IMR-90 (cell line): Measurements from ENCODE around the gene TCHP. TPM values are rescaled to one million over a fixed set of nuclear protein-coding genes. Genes with fewer than 3 reads are reported as not detected.

ENCODE experiments used
- ATAC-seq: fragments of 200-7000 bp; cut with Tn5 transposase; 2 replicates; pipeline ENCODE4 v1.9.1; 2020; ENCODE audit warnings: low read depth, mild to moderate bottlenecking, moderate library complexity
- BruUV-seq: library from RNA; stranded (reverse); fragments of 400-500 nt; replicated peaks from 2 replicates; lab custom pipeline; 2021; lab: Mats Ljungman, UMichigan
- CTCF ChIA-PET: fragments of 300-600 bp; formaldehyde crosslinking; extraction: SDS; loops from one replicate; lab custom pipeline; 2021; ENCODE audit warnings: antibody characterized with exemption; lab: Yijun Ruan, JAX
- POLR2A ChIA-PET: fragments of 300-600 bp; sonication (Branson Sonifier 250); formaldehyde crosslinking; loops from one replicate; lab custom pipeline; 2022; ENCODE audit warnings: antibody characterized with exemption; ENCODE audit not compliant: unreplicated experiment; lab: Charles Lee
- DNase-seq: peaks from one replicate; pipeline ENCODE4 v3.0.0; 2013
- H2AFZ ChIP-seq: replicated peaks from 2 replicates; pipeline ENCODE3; 2013; ENCODE audit warnings: low read length, mild to moderate bottlenecking; ENCODE audit not compliant: poor library complexity
- H2AK5ac ChIP-seq: 2 replicates; pipeline ENCODE4 v1.6.1; 2013; ENCODE audit warnings: low read depth, low read length, inconsistent platforms
- H2AK9ac ChIP-seq: replicated peaks from 2 replicates; pipeline ENCODE3; 2013; ENCODE audit warnings: mild to moderate bottlenecking, low read depth, low read length, moderate library complexity; ENCODE audit not compliant: poor library complexity
- H2BK120ac ChIP-seq: 2 replicates; pipeline ENCODE4 v1.6.1; 2013; ENCODE audit warnings: low read depth, low read length, inconsistent platforms
- H2BK15ac ChIP-seq: 3 replicates; pipeline ENCODE4 v1.6.1; 2013; ENCODE audit warnings: low read depth, low read length, inconsistent platforms
- H2BK20ac ChIP-seq: 2 replicates; pipeline ENCODE4 v1.6.1; 2013; ENCODE audit warnings: low read depth, mild to moderate bottlenecking, inconsistent platforms, low read length, moderate library complexity
- H2BK5ac ChIP-seq: 2 replicates; pipeline ENCODE4 v1.6.1; 2013; ENCODE audit warnings: mild to moderate bottlenecking, low read depth, low read length, inconsistent platforms; ENCODE audit not compliant: poor library complexity, severe bottlenecking
- H3K14ac ChIP-seq: replicated peaks from 2 replicates; pipeline ENCODE4 v1.6.1; 2013; ENCODE audit warnings: low read depth, low read length, inconsistent platforms
- H3K18ac ChIP-seq: 2 replicates; pipeline ENCODE4 v1.6.1; 2013; ENCODE audit warnings: low read depth, low read length, control low read depth
- H3K23ac ChIP-seq: 2 replicates; pipeline ENCODE4 v1.6.1; 2013; ENCODE audit warnings: low read depth, low read length, inconsistent platforms
- H3K27ac ChIP-seq: 2 replicates; pipeline ENCODE4 v1.5.1; 2013; ENCODE audit warnings: mild to moderate bottlenecking, control low read depth, low read length; ENCODE audit not compliant: insufficient read depth
- H3K27me3 ChIP-seq: 2 replicates; pipeline ENCODE4 v1.6.1; 2013; ENCODE audit warnings: low read length; ENCODE audit not compliant: control insufficient read depth, insufficient read depth
- H3K36me3 ChIP-seq: 2 replicates; pipeline ENCODE4 v1.6.1; 2013; ENCODE audit warnings: low read length, mixed read lengths; ENCODE audit not compliant: control insufficient read depth, insufficient read depth
- H3K4ac ChIP-seq: 2 replicates; pipeline ENCODE4 v1.6.1; 2013; ENCODE audit warnings: low read depth, low read length, inconsistent platforms
- H3K4me1 ChIP-seq: 2 replicates; pipeline ENCODE4 v1.6.1; 2013; ENCODE audit warnings: low read length, mixed read lengths; ENCODE audit not compliant: control insufficient read depth, insufficient read depth
- H3K4me2 ChIP-seq: 2 replicates; pipeline ENCODE4 v1.6.1; 2013; ENCODE audit warnings: low read depth, mild to moderate bottlenecking, control low read depth, low read length, moderate library complexity
- H3K4me3 ChIP-seq: 2 replicates; pipeline ENCODE4 v1.5.1; 2013; ENCODE audit warnings: low read depth, mild to moderate bottlenecking, control low read depth, low read length, moderate library complexity; ENCODE audit not compliant: insufficient read depth
- H3K56ac ChIP-seq: 2 replicates; pipeline ENCODE4 v1.6.1; 2013; ENCODE audit warnings: low read length, inconsistent platforms; ENCODE audit not compliant: insufficient read depth; ENCODE audit errors: extremely low read depth
- H3K79me1 ChIP-seq, 2 experiments: 2 replicates each; pipeline ENCODE4 v1.6.1; 2013; ENCODE audit warnings: low read length in 2 of 2, inconsistent platforms in 1 of 2, low read depth in 1 of 2
- H3K9ac ChIP-seq: 2 replicates; pipeline ENCODE4 v1.6.1; 2013; ENCODE audit warnings: low read depth, low read length, control low read depth
- H3K9me1 ChIP-seq: 2 replicates; pipeline ENCODE4 v1.6.1; 2013; ENCODE audit warnings: low read length, inconsistent platforms; ENCODE audit not compliant: insufficient read depth
- H3K9me3 ChIP-seq: 2 replicates; pipeline ENCODE4 v1.6.1; 2013; ENCODE audit warnings: low read length; ENCODE audit not compliant: control insufficient read depth, insufficient read depth
- H4K20me1 ChIP-seq: 2 replicates; pipeline ENCODE4 v1.6.1; 2013; ENCODE audit warnings: low read length, inconsistent platforms; ENCODE audit not compliant: insufficient read depth
- H4K5ac ChIP-seq: 2 replicates; pipeline ENCODE4 v1.6.1; 2013; ENCODE audit warnings: mild to moderate bottlenecking, low read depth, low read length, control low read depth
- H4K8ac ChIP-seq, 2 experiments: 2 replicates each; pipeline ENCODE4 v1.6.1; 2013; ENCODE audit warnings: low read depth in 2 of 2, low read length in 2 of 2, control low read depth in 1 of 2, inconsistent platforms in 1 of 2
- H4K91ac ChIP-seq: 2 replicates; pipeline ENCODE4 v1.6.1; 2013; ENCODE audit warnings: low read depth, low read length, inconsistent platforms; ENCODE audit not compliant: insufficient read depth
- BHLHE40 ChIP-seq: fragments of 150-350 bp; IDR thresholded peaks from 2 replicates; pipeline ENCODE4 v1.6.1; 2016; ENCODE audit warnings: mild to moderate bottlenecking, low read depth, low read length
- CEBPB ChIP-seq: IDR thresholded peaks from 2 replicates; pipeline ENCODE4 v1.6.1; 2012; ENCODE audit warnings: low read depth, low read length, improper control_type of control experiment
- CHD1 ChIP-seq: IDR thresholded peaks from 2 replicates; pipeline ENCODE4 v1.6.1; 2012; ENCODE audit warnings: low read depth, low read length, improper control_type of control experiment
- FOS ChIP-seq: fragments of 150-350 bp; IDR thresholded peaks from 2 replicates; pipeline ENCODE4 v1.6.1; 2016; ENCODE audit warnings: low read depth, low read length
- MAFK ChIP-seq: IDR thresholded peaks from 2 replicates; pipeline ENCODE4 v1.6.1; 2012; ENCODE audit warnings: low read depth, low read length, improper control_type of control experiment
- MAZ ChIP-seq: IDR thresholded peaks from 2 replicates; pipeline ENCODE4 v1.6.1; 2012; ENCODE audit warnings: low read depth, mild to moderate bottlenecking, low read length, improper control_type of control experiment, moderate library complexity, borderline replicate concordance
- POLR2A ChIP-seq: IDR thresholded peaks from 2 replicates; pipeline ENCODE4 v1.6.1; 2012; ENCODE audit warnings: mild to moderate bottlenecking, low read depth, low read length
- RAD21 ChIP-seq: IDR thresholded peaks from 2 replicates; pipeline ENCODE4 v1.6.1; 2012; ENCODE audit warnings: low read length, improper control_type of control experiment
- SMC3 ChIP-seq: fragments of 150-350 bp; IDR thresholded peaks from 2 replicates; pipeline ENCODE4 v1.6.1; 2016; ENCODE audit warnings: low read depth, mild to moderate bottlenecking, antibody characterized with exemption, low read length, moderate library complexity
- WGBS, 2 experiments: methylation state at CpG; one replicate each; pipeline versions ENCODE4 v1.1.5 to v1.1.7; 2013; ENCODE audit warnings: missing lambda C conversion rate in 2 of 2; ENCODE audit not compliant: insufficient read length in 1 of 2; ENCODE audit errors: extremely low coverage in 2 of 2; 5-methylcytosine and 5-hydroxymethylcytosine counted together
- dilution Hi-C: fragments of 300-500 bp; cut with HindIII; formaldehyde crosslinking; loops from one replicate; pipeline ENCODE4 v1.14.3; 2018; ENCODE audit warnings: low sequenced_read_pairs; ENCODE audit not compliant: unreplicated experiment
- in situ Hi-C: fragments of 300-500 bp; cut with MboI; formaldehyde crosslinking; loops from 3 replicates; pipeline ENCODE4 v1.14.3; 2019; ENCODE audit warnings: low sequenced_read_pairs, inconsistent platforms, mixed read lengths
- intact Hi-C: fragments of 100-400 bp; cut with micrococcal nuclease; formaldehyde crosslinking; loops from 2 replicates; pipeline ENCODE4 v1.10.0; 2022
- polyA plus RNA-seq, 3 experiments: library from polyadenylated mRNA; depleted of rRNA; stranded (reverse); fragments of >200 nt; gene quantifications; 2 replicates each; pipeline ENCODE4 v1.2.3, GENCODE V29; 2012; ENCODE audit warnings: low replicate concordance in 1 of 3
- total RNA-seq: library from RNA; depleted of rRNA; stranded (reverse); fragments of >200 nt; gene quantifications from 2 replicates; pipeline ENCODE4 v1.2.3, GENCODE V29; 2012
- TF ChIP-seq, protein P1 (sequence below): fragments of 150-350 bp; IDR thresholded peaks from 2 replicates; pipeline ENCODE4 v1.6.1; 2016; ENCODE audit warnings: low read depth, mild to moderate bottlenecking, low read length, moderate library complexity, borderline replicate concordance
- TF ChIP-seq, protein P2 (sequence below): fragments of 150-350 bp; IDR thresholded peaks from 2 replicates; pipeline ENCODE4 v1.6.1; 2017; ENCODE audit warnings: mild to moderate bottlenecking, antibody characterized with exemption, low read length, low read depth
- TF ChIP-seq, protein P3 (sequence below): conservative IDR thresholded peaks from 2 replicates; pipeline ENCODE4 v1.5.1; 2012; ENCODE audit warnings: mild to moderate bottlenecking, low read depth, low read length, improper control_type of control experiment

The TCHP gene
- total and polyA plus RNA-seq, 2 of the 4 experiments (the other 2 are of a cell fraction): 6.1 to 13.4 TPM

DNA sequence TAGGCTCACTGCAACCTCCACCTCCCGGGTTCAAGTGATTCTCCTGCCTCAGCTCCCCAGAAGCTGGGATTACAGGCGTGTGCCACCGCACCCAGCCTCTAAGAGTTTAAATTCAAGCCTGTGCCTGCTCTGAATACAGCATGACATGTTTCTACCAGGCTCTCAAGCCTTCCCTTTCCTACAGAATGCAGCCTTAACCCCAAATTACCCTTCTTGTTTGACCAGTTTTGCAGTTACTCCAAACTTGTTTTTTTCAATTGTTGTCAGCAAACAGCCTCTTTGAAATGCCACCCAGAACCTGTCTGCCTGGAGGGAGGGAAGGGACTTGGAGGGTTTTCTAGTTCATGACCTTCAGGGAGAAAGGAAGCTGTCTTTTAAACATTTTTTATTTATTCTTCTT, 35.2 kb upstream of the TCHP start:
- Histone ChIP-seq H3K18ac (no peak overlapping the region), H4K91ac (no peak overlapping the region), H3K56ac (no peak overlapping the region), H3K27ac (peak overlapping the region; percentile 19; the same call in 1 of the 2 replicates), H3K4me2 (no peak overlapping the region), H2AK9ac (no peak overlapping the region), H3K27me3 (no peaks in the 10 kb centered on the region), H3K4me1 (peaks cover 7% of the 10 kb centered on the region; the same call in 1 of the 2 replicates), H3K4ac (no peak overlapping the region), H2BK120ac (no peak overlapping the region), H3K79me1 (peaks cover 20 to 59% of the 10 kb centered on the region in 2 experiments), H3K9ac (no peak overlapping the region), H3K36me3 (peaks cover 4% of the 10 kb centered on the region), H4K20me1 (peaks cover 16% of the 10 kb centered on the region), H3K9me3 (no peaks in the 10 kb centered on the region), H2BK5ac (no peak overlapping the region), H3K14ac (no peak overlapping the region), H3K23ac (no peak overlapping the region), H4K5ac (no peak overlapping the region), H3K4me3 (no peak overlapping the region), H2AK5ac (no peak overlapping the region), H2BK15ac (no peak overlapping the region), H2BK20ac (no peak overlapping the region), H3K9me1 (peaks cover 18% of the 10 kb centered on the region), H2AFZ (no peak overlapping the region), H4K8ac (no peak overlapping the region)
- WGBS, 2 experiments: no CpG with 5 or more reads among the region's 3 CpGs
- DNase-seq (no peak), ATAC-seq (no peak)
- POLR2A ChIA-PET: interaction anchor here (0.6 kb wide), 1 partner anchor 36 kb away, joined by 3 read pairs; no protein-coding TSS in a partner anchor
- in situ Hi-C loops: no loop called here
- CTCF ChIA-PET: no interaction called here
- intact Hi-C loops: no loop called here
- TF ChIP-seq BHLHE40: no peak
- TF ChIP-seq, protein P1, sequence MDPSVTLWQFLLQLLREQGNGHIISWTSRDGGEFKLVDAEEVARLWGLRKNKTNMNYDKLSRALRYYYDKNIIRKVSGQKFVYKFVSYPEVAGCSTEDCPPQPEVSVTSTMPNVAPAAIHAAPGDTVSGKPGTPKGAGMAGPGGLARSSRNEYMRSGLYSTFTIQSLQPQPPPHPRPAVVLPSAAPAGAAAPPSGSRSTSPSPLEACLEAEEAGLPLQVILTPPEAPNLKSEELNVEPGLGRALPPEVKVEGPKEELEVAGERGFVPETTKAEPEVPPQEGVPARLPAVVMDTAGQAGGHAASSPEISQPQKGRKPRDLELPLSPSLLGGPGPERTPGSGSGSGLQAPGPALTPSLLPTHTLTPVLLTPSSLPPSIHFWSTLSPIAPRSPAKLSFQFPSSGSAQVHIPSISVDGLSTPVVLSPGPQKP: no peak
- TF ChIP-seq FOS: no peak
- no peak for TF ChIP-seq RAD21
- TF ChIP-seq CEBPB: no peak
- TF ChIP-seq, protein P2, sequence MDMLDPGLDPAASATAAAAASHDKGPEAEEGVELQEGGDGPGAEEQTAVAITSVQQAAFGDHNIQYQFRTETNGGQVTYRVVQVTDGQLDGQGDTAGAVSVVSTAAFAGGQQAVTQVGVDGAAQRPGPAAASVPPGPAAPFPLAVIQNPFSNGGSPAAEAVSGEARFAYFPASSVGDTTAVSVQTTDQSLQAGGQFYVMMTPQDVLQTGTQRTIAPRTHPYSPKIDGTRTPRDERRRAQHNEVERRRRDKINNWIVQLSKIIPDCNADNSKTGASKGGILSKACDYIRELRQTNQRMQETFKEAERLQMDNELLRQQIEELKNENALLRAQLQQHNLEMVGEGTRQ: no peak
- TF ChIP-seq, protein P3, sequence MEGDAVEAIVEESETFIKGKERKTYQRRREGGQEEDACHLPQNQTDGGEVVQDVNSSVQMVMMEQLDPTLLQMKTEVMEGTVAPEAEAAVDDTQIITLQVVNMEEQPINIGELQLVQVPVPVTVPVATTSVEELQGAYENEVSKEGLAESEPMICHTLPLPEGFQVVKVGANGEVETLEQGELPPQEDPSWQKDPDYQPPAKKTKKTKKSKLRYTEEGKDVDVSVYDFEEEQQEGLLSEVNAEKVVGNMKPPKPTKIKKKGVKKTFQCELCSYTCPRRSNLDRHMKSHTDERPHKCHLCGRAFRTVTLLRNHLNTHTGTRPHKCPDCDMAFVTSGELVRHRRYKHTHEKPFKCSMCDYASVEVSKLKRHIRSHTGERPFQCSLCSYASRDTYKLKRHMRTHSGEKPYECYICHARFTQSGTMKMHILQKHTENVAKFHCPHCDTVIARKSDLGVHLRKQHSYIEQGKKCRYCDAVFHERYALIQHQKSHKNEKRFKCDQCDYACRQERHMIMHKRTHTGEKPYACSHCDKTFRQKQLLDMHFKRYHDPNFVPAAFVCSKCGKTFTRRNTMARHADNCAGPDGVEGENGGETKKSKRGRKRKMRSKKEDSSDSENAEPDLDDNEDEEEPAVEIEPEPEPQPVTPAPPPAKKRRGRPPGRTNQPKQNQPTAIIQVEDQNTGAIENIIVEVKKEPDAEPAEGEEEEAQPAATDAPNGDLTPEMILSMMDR: no peak
- TF ChIP-seq POLR2A: no peak
- TF ChIP-seq MAFK: no peak
- TF ChIP-seq MAZ: no peak
- no peak for TF ChIP-seq SMC3
- TF ChIP-seq CHD1: no peak
- dilution Hi-C loops: no loop called here
- BruUV-seq: no TSS peak
